Activated naive CD4-positive, alpha-beta T cell treated with Interleukin-2 at 50 U/mL for 16 hours (primary cell): ENCODE data around the gene NPW.
A peak's percentile ranks its signal among the peaks of the same experiment; 100 is the strongest.

Experiments used
- DNase-seq: peaks from one replicate; pipeline ENCODE4 v3.0.0-alpha.2; 2020

The NPW gene

DNA sequence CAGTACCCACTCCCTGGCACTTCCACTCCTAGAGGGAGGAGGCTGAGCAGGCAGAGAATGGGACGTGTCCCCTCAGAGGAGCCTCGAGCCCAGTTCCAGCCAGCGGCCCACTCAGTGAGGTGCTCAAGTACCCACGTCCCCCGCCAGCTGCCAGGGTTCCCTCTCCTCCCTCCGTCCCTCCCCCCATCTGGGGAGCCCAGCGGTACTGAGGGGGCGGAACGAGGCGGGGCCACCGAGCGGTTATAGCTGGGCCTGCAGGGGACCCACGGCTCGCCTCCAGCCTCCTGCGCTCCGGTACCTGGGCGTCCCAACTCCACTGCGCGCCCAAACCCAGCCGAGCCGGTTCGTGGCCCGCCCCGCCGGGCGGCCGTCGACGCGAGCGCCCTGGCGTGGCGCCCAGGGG, at the start of gene NPW:
Gene NPW, plus strand, starts transcription at position 268 of the 403 bp plus-strand sequence.
- DNase-seq, result peak; percentile 38

DNA sequence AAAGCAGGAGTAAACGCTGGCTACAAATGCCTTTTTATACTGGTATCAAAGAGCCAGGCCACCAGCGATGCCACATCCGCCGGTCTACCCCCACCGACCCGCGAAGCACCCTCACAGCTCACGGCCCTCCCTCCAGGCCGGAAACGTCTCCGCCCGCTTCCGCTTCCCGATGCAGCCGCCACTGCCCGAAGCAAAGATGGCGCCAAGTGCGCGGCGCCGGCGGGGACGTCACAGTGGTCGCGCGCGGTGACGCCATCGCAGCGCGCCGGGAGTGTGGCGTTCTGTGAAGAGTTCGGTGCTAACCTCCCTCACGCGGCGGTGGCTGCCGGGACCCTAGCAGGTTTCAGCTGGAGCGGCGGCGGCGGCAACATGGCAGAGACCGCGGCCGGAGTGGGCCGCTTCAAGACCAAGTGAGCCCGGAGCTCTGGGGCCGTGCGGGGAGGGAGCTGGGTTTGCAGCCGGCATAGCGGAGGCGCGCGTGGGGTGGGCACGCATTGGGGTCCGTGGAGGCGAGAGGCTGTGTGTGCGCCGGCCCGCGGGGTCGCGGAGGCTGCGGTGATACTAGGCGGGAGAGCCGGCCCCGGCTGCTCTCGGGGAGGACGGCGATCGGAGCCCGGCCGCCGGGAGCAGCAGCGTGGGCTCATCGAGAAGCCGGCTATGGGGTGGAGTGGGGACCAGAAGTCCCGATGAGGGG, 47.6 kb upstream of the NPW start, which contains the start of gene TBL3:
Gene TBL3, plus strand, starts transcription at position 258 of the 694 bp plus-strand sequence. Its CDS starts 112 bp downstream, at position 370.
- DNase-seq, result peak; percentile 97

DNA sequence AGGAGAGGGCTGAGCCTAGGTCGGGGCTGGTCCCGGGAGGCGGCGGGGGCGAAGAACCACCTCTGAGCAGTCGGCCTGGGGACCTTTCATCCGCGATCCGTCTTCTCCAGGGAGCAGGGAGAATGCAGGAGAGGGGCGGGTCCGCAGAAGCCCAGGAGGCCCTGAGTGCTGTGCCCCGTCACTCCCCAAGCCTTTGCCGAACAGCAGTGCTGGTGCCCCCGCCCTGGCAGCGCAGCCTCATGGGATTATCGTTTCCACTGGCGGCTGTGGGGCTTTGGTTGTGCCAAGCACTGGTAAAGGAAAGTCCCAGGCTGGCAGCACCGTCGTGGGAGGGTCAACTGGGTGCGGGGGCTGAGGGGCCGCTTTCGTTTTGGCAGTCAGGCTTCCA, 47.1 kb upstream of the NPW start:
- DNase-seq, result no peak

DNA sequence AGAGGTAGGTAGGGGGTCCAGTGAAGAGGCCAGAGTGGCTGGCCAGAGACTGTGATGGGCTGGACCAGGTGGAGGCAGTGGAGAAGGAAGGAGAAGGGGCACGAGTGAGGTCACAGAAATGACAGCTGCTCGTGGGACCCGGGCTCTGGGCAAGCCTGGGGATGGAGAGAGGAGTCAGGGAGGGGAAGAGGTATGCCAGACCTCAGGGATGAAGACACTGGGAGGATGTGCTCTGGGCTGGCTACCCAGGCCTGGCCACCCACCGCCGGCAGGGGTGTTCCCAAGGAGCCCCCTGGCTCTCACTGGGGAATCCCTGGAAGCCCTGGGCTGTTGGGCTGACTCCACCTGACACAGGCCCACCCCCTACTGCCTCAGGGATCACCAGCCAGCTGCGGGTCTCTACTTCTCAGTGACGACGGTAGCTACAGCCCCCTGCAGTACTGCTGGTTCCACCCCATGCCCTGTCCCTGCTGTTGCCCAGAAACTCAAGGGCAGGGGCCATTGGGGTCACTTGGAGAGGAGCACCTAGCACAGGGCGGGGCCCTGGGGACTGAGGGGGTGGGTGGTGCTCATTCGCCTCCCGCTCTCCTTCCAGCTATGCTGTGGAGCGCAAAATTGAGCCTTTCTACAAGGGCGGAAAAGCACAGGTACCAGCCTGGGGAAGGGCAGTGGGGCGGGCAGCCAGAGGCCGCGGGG, 46.0 kb upstream of the NPW start:
- no peak for DNase-seq

- DNase-seq, result no peak
These were observed 45.2 kb upstream of the NPW start for GRCh38 chr16:1974157-1975070.

DNA sequence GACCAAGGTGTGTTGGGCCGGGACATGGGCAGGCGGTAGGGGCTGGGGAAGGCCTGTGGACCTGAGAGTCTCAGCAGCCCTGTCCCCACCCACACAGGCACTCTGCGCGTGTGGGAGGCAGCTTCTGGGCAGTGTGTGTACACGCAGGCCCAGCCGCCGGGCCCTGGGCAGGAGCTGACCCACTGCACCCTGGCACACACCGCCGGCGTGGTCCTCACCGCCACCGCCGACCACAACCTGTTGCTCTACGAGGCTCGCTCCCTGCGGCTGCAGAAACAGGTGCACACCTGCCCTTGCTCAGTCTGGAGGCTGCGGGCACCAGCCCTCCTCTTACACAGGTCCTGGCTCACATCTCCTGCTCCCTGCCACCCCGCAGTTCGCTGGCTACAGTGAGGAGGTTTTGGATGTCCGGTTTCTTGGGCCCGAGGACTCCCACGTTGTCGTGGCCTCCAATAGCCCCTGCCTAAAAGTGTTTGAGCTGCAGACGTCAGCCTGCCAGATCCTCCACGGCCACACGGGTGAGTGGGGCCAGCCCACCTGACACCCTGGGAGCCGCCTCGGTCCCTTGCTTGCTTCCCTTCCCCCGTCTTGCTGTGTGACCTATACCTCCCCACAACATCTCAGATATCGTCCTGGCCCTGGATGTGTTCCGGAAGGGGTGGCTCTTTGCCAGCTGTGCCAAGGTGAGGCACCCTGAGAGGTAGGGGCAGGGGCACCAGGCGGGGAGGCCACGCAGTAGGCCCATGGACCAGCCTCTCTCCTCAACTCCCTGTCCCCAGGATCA, 44.0 kb upstream of the NPW start:
- no peak for DNase-seq

DNA sequence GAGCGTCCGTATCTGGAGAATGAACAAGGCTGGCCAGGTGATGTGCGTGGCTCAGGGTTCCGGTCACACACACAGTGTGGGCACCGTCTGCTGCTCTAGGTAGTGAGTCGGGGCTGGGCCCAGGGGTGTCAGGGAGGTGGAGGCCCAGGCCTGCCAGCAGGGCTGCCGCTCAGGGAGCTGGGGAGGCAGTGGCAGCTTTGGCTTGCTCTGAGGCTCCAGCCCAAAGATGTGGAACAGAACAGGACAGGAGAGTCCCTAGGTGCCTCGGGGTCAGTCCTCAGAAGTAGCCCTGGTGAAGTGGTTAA, 43.4 kb upstream of the NPW start:
- DNase-seq, result no peak

DNA sequence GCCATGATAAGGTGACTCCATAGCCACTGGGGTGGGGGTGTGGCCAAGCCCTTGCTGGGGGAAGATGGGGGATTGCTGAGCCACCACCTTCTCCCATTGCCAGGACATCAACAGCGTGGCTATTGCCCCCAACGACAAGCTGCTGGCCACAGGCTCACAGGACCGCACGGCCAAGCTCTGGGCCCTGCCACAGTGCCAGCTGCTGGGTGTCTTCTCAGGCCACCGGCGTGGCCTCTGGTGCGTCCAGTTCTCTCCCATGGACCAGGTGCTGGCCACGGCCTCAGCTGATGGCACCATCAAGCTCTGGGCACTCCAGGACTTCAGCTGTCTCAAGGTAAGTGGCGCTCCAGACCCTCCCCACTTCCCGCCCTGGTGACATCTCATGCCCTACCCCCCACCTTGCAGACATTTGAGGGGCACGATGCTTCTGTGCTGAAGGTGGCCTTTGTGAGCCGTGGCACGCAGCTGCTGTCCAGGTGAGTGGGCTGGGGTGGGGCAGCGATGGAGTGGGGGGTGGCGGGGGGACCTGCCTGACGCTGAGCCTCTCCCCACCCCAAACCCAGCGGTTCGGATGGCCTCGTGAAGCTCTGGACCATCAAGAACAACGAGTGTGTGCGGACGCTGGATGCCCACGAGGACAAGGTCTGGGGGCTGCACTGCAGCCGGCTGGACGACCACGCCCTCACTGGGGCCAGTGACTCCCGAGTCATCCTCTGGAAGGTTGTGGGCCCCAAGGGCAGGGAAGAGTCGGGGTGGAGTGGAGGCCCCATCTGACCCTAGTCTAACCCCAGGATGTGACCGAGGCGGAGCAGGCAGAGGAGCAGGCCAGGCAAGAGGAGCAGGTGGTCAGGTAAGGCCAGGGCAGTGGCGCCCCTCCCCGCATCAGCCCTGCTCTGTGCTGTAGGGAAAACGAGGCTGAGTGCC, 42.4 kb upstream of the NPW start:
- no peak for DNase-seq

GRCh38 chr16:1977875-1978268, 41.7 kb upstream of the NPW start:
- no peak for DNase-seq

GRCh38 chr16:1978476-1979120, 41.0 kb upstream of the NPW start:
- no peak for DNase-seq

DNA sequence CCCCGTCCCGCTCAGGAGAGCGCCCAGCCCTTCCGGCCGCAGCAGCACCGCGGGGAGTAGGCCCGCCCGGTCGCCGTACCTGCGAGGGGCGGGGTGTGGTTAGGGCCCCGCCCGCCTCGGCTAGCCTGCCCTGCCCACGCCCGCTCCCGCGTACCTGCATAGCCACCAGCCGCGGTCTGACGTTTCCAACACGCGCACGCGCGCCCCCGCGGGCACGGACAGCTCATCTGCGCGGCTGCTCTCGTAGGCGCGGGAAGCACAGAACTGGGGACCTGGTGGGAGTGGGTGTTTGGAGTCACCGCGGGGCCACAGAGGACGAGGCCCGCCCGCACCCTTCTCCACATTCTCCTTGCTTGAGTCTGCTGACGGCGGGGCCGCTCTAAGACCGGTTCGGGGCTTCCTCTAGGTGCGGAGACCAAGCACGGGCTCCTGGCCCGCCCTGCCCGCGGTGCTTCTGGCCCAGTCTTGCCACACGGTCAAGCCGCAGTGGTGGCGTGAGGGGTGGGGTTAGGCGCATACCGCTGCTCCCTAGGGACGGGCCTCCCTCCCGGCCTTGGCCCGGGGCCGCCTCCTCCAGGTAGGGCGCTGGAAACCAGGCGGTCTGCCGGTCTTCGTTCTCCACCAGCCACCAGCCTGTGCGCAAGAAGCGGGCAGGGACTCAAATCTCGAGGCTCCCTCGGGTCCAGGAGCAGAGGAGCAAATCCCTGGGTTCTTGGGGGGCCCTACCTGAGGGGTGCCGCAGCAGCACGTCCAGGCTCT, 40.1 kb upstream of the NPW start:
- DNase-seq, result peak; percentile 56

DNA sequence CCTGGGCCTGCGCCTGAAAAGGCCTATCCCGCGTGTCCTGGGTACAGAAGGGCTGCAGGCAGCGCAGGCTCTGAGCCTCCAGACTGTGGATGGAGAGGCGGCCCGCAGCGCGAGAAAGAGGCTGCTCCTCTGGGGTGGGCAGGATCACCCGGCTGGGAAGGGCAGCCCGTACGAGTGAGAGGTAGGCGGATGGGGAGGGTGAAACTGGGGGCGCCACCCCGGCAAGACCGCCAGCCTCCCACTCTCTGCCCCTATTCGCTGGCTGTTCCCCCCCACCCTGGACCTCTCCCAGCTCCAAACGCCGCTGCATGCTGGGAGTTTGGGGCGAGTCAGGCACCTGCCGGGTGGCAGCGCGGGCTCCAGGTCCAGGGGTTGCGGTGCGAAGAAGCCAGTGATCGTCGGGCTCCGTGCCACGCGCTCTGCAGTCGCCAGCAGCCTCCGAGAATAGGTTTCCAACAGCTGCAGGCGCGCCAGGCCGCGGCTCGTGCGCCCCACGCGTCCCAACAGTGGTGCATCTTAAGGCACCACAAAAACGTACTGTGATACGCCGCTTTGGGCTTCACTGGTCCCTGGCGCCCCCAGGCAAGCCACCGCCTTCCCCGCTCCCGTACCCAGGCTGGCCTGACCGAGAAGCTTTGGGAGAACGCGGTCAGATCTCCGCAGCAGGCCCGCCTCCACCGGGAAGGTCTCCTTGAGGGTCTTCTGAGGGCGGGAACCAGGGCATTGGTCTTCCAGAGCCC, 39.4 kb upstream of the NPW start:
- no peak for DNase-seq

DNA sequence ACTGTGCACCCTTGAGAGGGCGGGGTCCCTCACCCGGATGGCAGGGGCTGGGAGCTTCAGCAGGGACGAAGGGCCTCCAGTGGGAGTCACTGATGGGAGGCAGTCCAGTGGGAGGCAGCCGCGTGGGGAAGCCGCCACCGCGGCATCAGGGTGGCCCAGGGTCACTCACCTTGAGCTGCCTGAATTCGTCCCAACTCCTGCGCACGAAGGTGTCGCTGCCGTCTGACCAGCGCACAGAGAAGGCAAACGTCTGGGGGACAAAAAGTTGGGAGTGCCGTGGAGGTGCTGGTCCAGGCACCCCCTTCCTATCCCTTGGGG, 38.9 kb upstream of the NPW start:
- no peak for DNase-seq

DNA sequence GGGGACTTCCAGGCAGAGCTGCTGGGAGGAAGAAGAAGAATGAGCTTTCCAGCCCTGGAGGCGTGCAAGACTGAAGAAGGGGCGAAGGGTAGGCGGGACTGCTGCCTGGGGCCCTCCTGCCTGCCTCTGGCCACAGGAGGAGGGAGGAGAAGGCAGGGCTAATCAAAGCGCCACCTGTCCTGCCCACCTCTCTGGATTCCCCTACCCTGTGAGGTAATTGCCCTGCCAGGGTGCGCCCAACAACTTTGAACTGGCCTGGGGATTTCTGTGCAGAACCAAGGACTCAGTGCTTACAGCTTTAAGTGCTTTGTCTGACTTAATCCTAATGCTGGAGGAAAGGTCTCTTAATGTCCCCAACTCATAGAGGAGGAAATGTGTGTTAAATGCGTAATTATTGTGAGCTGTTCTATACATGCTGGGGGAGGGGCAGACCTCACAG, 38.2 kb upstream of the NPW start, which contains the start of gene NOXO1:
Gene NOXO1, minus strand, starts transcription at position 72 of the 439 bp plus-strand sequence. CDS start 290 bp downstream, outside the sequence.
- DNase-seq, result no peak

DNA sequence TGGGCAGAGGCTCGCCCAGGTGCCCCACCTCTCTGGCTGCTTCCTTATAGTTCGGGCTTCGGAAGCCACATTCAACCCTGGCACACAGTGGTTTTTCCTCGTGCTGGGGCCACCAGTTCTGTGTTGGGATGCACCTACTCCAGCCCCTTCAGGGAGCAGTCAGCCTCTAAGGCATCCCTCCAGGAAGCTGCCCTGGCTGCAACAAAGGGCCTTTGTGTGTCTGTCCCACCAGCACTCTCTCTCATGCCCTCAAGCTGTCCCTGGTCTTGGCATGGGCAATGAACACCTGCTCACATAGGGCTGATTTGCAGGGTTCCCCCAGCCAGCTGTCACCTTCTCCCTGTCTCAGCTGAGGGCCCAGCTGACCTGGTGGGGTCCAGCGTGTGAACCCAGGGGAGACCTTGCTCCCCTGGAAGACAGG, 37.6 kb upstream of the NPW start:
- no peak for DNase-seq

- DNase-seq, result no peak
These were observed 36.5 kb upstream of the NPW start for GRCh38 chr16:1982991-1983543.

DNA sequence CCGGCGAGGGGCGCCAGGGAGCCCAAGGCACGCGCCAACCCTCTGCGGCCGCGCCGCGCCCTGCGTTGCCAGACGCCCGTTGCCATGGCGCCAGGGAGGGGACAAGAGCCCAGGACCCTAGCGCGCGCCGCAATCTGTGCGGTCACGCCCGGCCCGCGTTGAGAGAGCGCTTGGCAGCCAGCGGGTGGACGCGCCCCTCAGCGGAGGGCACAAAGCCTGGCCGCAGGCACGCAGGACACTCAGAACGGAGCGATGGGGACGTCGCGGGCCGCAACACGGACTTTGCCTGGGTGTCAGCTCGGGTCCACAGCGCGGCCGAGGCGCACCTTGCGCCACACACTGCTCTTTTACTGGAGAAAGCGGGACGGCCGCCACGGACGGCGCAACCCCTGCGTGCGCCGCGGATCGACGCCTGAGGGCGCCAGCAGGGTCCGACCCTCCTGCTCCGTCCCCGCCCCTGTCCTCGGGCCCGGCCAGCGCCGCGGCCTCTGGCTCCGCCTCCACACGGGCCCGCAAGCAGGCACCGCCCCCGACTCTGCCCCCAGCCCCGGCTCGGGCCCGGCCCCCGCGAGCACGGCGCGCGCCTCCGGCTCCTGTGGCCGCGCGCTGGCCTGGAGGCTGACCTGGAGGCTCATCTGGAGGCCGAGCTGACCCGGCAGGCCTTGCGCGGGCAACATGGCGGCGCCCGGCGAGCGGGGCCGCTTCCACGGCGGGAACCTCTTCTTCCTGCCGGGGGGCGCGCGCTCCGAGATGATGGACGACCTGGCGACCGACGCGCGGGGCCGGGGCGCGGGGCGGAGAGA, 35.8 kb upstream of the NPW start, which contains the start of gene GFER:
Gene GFER, plus strand, starts transcription at position 650 of the 803 bp plus-strand sequence. Its CDS starts 26 bp downstream, at position 676.
- peak; percentile 79 for DNase-seq
